Non-pigmented ciliary epithelial cell (primary cell): ENCODE results near the gene SPECC1L.

Source experiments
- DNase-seq: peaks from one replicate; pipeline ENCODE4 v3.0.0-alpha.2; 2010; ENCODE audit warnings: low read depth

Gene SPECC1L

DNA sequence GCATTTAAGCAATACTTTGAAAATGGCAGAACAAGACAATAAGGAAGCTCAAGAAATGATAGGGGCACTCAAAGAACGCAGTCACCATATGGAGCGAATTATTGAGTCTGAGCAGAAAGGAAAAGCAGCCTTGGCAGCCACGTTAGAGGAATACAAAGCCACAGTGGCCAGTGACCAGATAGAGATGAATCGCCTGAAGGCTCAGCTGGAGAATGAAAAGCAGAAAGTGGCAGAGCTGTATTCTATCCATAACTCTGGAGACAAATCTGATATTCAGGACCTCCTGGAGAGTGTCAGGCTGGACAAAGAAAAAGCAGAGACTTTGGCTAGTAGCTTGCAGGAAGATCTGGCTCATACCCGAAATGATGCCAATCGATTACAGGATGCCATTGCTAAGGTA is 51.9 kb downstream of the SPECC1L start:
- DNase-seq, result no peak

DNA sequence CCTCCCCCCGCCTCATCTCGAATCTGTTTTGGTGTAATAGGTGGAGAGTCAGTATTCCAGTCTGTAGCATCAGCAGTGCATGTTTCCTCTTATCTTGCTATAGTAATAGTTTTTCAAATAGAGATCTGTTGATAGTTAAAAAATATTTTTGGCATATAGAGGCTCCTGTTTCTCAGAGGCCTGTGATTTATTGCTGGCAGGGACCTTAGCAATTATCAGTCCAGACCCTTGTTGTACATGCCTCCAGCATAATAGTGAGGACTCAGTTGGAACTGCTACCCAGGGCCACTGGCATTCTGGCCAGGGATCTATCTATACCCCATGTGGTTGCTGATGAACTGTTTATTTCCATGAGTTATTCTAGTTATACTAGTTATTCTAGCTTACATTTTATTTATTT is 52.6 kb downstream of the SPECC1L start:
- DNase-seq, result no peak

DNA sequence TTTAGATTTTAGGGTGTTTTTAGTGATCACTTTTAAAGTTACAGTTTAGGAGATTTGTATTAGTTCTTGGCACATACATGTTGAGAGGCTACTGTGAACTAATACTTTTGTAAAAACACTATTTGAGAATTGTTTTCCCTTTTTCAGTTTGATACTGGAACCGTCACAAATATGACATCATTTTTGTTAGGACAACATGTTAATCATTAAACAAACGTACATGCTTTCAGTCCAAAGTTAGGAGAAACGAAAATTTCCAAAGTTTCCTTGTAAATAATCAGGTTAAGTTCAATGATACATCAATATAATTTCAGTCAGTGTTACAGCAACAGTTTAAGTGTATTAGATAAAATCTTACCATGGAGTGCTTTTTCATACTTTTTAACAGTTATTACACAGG is 53.1 kb downstream of the SPECC1L start:
- DNase-seq, result no peak

- DNase-seq, result no peak
These were observed 53.5 kb downstream of the SPECC1L start for GRCh38 chr22:24324137-24324536.

GRCh38 chr22:24325105-24325757 is 54.6 kb downstream of the SPECC1L start:
- DNase-seq, result peak; percentile 63

DNA sequence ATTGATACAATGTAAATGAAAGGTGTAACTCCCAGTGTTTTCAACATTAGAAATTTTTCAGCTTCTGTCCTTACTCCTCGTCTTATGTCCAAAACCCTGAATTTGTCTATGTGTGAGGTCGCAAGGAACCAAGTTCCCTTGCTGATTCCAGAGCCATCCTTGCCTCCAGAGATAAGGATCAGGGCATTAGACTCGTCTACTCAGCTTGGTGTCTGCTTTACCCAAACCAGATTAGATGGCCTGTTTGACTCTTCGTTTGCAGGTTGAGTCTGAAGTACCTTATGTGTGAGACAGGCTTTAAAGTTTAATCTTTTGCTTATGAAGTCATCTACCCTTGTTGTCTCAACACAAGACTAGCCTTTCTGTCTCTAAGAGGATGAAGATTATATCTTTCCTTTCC is 55.6 kb downstream of the SPECC1L start:
- no peak for DNase-seq

GRCh38 chr22:24327832-24328231 is 57.2 kb downstream of the SPECC1L start:
- DNase-seq, result no peak

DNA sequence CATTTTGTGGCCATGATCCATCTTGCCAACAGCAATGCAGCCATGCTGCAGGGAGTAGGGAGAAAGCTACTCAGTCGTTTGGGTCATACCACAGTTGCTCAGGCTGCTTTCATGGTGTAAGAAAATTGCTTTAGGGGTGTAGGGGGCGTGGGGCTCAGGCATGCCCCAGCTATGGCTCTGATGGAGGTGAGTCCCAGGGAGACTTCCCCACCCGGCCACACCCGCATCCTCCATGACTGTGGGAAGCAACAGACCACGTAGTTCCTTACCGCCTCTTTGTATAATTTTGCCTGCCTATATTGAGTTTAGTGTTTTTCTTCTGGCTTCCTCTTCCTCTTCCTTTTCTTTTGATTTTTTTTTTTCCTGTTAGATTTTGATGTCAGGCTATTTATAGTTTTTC is 58.8 kb downstream of the SPECC1L start:
- DNase-seq, result no peak

- no peak for DNase-seq
These were observed 60.0 kb downstream of the SPECC1L start for GRCh38 chr22:24330636-24331035.

GRCh38 chr22:24331468-24332440 is 61.1 kb downstream of the SPECC1L start:
- no peak for DNase-seq

- no peak for DNase-seq
These were observed 62.7 kb downstream of the SPECC1L start for GRCh38 chr22:24333301-24333700.

GRCh38 chr22:24335496-24335895 is 64.9 kb downstream of the SPECC1L start:
- DNase-seq, result no peak

GRCh38 chr22:24337894-24338645 is 67.4 kb downstream of the SPECC1L start:
- DNase-seq, result no peak

- no peak for DNase-seq
These were observed 68.3 kb downstream of the SPECC1L start for GRCh38 chr22:24338726-24339451.

GRCh38 chr22:24339452-24339747 is 68.8 kb downstream of the SPECC1L start:
- DNase-seq, result no peak

DNA sequence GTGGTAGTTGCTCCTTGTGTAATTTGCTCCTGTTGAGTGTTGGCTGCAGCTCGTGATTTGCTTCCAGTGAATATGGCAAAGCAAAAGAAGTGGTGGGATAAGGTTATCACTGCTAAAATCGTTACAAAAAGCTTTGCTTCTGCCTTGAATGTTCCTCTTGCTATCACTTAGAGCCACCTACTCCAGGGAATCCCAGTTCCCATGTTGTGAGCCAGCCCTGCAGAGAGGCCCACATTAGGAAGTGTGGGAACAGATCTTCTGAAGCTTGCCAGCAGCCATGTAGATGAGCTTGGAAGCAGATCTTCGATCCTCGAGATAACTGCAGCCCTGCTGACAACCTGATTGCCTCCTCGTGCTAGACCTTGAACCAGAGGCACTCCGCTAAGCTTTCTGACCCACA is 71.0 kb downstream of the SPECC1L start:
- no peak for DNase-seq

DNA sequence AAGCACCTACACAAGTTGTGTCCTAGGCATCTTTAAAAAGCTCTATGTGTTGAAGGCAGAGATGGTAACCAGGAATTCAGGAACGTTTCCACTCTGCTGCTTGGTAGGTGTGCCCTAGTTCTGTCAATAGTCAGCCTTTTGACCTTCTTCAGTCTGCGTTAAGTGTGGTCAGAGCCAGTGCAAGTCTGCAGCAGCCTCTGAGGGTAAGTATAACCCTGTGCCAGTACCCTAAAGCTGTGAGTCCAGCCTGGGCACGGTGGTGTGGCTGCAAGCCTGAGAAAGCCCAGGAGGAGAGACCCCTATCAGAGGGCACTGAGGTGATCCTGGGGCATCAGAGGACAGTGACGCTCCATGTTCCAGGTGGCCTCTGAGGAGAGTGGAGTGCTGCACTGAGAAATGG is 80.0 kb downstream of the SPECC1L start:
- DNase-seq, result no peak

DNA sequence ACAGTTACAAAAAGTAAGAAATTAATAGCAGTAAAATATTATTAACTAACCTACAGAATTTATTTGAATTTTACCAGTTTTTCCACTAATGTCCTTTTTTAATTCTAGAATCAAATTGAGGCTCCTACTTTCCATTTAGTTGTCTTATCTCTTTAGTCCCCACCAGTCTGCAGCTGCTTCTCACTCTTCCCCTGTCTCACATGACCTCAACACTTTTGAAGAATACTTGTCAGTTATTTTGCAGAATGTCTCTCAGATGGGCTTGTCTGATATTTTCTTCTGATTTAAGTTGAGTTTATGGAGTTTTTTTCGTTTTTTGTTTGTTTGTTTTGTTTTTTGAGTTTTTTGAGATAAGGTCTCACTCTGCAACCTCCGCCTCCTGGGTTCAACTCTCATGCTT is 82.5 kb downstream of the SPECC1L start:
- no peak for DNase-seq

DNA sequence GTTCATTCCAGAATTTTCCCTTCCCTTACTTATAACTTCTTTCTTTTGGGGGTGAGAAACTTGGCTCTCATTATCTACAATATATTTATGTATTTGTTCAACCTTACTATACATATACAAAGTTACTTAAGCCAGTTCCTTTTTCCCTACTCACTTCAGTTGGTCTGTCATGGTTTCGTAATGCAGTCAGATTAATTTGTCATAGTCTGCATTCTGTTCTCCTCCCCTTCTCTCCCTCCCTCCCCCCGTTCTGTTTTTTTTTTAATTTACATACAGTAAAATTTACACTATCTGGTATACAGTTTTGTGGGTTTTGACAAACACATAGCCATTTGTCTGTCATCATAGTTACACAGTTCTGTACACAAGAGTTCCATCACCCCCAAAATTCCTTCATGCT is 84.9 kb downstream of the SPECC1L start:
- no peak for DNase-seq

GRCh38 chr22:24357547-24357946 is 86.9 kb downstream of the SPECC1L start:
- DNase-seq, result no peak

DNA sequence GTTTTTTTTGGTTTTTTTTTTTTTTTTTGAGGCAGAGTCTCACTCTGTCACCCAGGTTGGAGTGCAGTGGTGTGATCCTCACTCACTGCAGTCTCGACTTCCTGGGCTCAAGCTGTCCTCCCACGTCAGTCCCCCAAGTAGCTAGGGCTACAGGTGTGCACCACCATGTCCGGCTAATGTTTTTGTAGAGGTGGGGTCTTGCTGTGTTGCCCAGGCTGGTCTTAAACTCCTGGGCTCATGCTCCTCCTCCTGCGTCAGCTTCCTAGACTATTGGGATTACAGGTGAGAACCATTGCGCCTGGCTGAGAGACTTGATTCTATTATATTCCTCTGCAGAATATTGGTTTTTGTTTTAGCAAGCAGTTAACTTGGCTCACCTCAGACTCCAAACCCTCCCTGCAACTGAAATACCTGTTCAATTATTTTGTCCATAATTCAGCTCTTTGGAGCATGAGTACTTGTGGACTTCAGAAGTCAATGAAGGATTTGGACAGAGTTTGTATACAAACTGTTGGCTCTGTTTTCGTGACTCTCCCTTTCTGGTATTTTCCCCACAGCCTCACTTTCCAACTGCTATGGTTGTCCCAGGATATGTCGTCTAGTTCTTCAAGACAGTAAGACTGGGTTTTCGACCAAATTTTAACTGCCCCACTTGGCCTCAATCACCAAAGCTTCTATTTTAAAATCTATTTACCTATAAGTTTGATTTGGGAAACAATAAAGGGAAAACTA is 87.6 kb downstream of the SPECC1L start:
- DNase-seq, result no peak
